Measurements from ENCODE around the gene CCDC88A. TPM values are rescaled to one million over a fixed set of nuclear protein-coding genes. Genes with fewer than 3 reads are reported as not detected.

CCDC88A gene
- polyA plus RNA-seq, 1 experiment: 18.7 TPM

GRCh38 chr2:55421326-55421725 lies 1.7 kb upstream of the CCDC88A start:
- Histone ChIP-seq H3K27me3 (ENCODE audit: control insufficient read depth, insufficient read depth, low read length) (no peaks in the 10 kb centered on the region), H3K4me3 (ENCODE audit: low read depth, low read length) (no peak overlapping the region), H3K36me3 (ENCODE audit: control insufficient read depth, insufficient read depth, low read length) (no peaks in the 10 kb centered on the region)
- POLR2A ChIA-PET: no interaction called here
- TF ChIP-seq CTCF (IDR thresholded peaks at IDR 0.05; ENCODE audit: insufficient read depth, low read depth, low read length): no peak
- DNase-seq (ENCODE audit: low read depth): no peak
- CTCF ChIA-PET: no interaction called here

GRCh38 chr2:55420871-55421270 lies 1.2 kb upstream of the CCDC88A start:
- H3K4me3 ChIP-seq (ENCODE audit: low read depth, low read length): peak overlapping the region; percentile 100; the same call in 1 of the 2 replicates
- no peaks in the 10 kb centered on the region for H3K36me3 ChIP-seq (ENCODE audit: control insufficient read depth, insufficient read depth, low read length)
- TF ChIP-seq CTCF (IDR thresholded peaks at IDR 0.05; ENCODE audit: insufficient read depth, low read depth, low read length): no peak
- no peak for DNase-seq (ENCODE audit: low read depth)
- CTCF ChIA-PET: no interaction called here
- no peaks in the 10 kb centered on the region for H3K27me3 ChIP-seq (ENCODE audit: control insufficient read depth, insufficient read depth, low read length)
- POLR2A ChIA-PET: no interaction called here

- no peaks in the 10 kb centered on the region for H3K36me3 ChIP-seq (ENCODE audit: control insufficient read depth, insufficient read depth, low read length)
- POLR2A ChIA-PET: no interaction called here
- no peaks in the 10 kb centered on the region for H3K27me3 ChIP-seq (ENCODE audit: control insufficient read depth, insufficient read depth, low read length)
- no peak for DNase-seq (ENCODE audit: low read depth)
- CTCF ChIA-PET: interaction anchor here (1.4 kb wide), 1 partner anchor 11 kb away, joined by 3 read pairs; no protein-coding TSS in a partner anchor
- TF ChIP-seq CTCF (IDR thresholded peaks at IDR 0.05; ENCODE audit: insufficient read depth, low read depth, low read length): no peak
- peak overlapping the region; percentile 100 for H3K4me3 ChIP-seq (ENCODE audit: low read depth, low read length)
Observed at GRCh38 chr2:55420439-55420725, 726 bp upstream of the CCDC88A start.

- ChIA-PET POLR2A (no interaction called here), CTCF (interaction anchor here (1.4 kb wide), 1 partner anchor 12 kb away, joined by 3 read pairs; no protein-coding TSS in a partner anchor)
Observed at GRCh38 chr2:55419233-55419678, 400 bp downstream of the CCDC88A start.

GRCh38 chr2:55418512-55419232 lies 984 bp downstream of the CCDC88A start:
- H3K27me3 ChIP-seq (ENCODE audit: control insufficient read depth, insufficient read depth, low read length): no peaks in the 10 kb centered on the region
- H3K36me3 ChIP-seq (ENCODE audit: control insufficient read depth, insufficient read depth, low read length): no peaks in the 10 kb centered on the region
- no peak for DNase-seq (ENCODE audit: low read depth)
- no peak for TF ChIP-seq CTCF (IDR thresholded peaks at IDR 0.05; ENCODE audit: insufficient read depth, low read depth, low read length)
- ChIA-PET CTCF (no interaction called here), POLR2A (no interaction called here)
- H3K4me3 ChIP-seq (ENCODE audit: low read depth, low read length): peak overlapping the region; percentile 100

More at GRCh38 chr2:55419233-55419678, 400 bp downstream of the CCDC88A start:
- no peak for DNase-seq (ENCODE audit: low read depth)
- peak overlapping the region; percentile 100 for H3K4me3 ChIP-seq (ENCODE audit: low read depth, low read length)
- H3K27me3 ChIP-seq (ENCODE audit: control insufficient read depth, insufficient read depth, low read length): no peaks in the 10 kb centered on the region
- TF ChIP-seq CTCF (IDR thresholded peaks at IDR 0.05; ENCODE audit: insufficient read depth, low read depth, low read length): no peak
- H3K36me3 ChIP-seq (ENCODE audit: control insufficient read depth, insufficient read depth, low read length): no peaks in the 10 kb centered on the region
